Measurements from ENCODE around the gene TMEM135. TPM values are rescaled to one million over a fixed set of nuclear protein-coding genes. Genes with fewer than 3 reads are reported as not detected.

TMEM135 gene
- total RNA-seq, 4 donors from 2014 or later, result 7.9 to 38.7 (median 18.9) TPM

DNA sequence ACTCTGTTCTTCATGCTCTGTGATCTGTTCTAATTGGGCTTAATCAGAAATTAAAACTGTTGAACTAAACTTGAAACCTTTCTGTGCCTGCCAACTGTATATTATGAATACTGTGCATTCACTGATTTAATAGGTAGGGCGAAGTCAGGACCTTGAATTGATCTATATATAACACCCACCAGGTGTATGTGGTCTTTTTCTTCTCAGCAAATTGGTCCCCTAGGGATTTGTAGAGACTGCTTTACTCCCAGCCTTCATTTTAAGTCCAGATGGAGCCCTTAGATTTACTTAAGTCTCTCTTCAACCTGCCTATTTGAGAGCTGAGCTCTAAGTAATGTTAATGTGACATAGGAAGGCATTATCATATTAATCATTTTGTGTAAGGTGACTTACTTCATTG lies 257.5 kb downstream of the TMEM135 start:
- intact Hi-C loops (cut with DNase I; ENCODE audit: low total_unique reads), result no loop called here
- Histone ChIP-seq H3K4me1 (peaks cover 5 to 7% of the 10 kb centered on the region in 2 donors), H3K9me3 (no peaks in the 10 kb centered on the region), H3K27me3 (no peaks in the 10 kb centered on the region), H3K36me3 (no peaks in the 10 kb centered on the region), H3K27ac (no peak overlapping the region), H3K4me3 (no peak overlapping the region)
- in situ Hi-C loops (cut with MboI; ENCODE audit: low sequenced_read_pairs in 4 of 4), result loop anchor here in 2 of 4 donors (10.0 to 25.0 kb wide), 2 partner anchors 233 to 430 kb away; no protein-coding TSS in a partner anchor
- ATAC-seq (no peak), DNase-seq (no peak)
- TF ChIP-seq CTCF (IDR thresholded peaks at IDR 0.05 in 4 of 5, conservative IDR thresholded peaks at IDR 0.05 in 1 of 5) (no peak), POLR2A (IDR thresholded peaks at IDR 0.05) (no peak)

DNA sequence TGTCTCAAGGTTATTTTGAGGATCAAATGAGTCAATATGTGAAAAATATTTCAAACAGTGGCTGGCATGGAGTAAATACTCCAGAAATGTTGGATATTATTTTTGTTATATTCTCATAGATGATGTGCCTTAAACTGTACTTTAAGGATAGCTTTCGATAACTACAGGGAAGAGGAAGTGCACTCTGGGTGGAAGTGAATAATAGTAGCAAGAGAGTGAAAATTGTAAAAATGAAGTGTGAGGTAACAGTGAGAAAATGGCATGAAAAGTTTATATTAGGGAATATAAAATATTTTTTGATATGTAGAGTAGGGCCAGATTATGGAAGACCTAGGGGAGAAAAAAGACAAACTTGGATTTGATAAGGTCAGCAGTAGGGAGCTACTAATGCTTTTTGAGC lies 258.9 kb downstream of the TMEM135 start:
- in situ Hi-C loops (cut with MboI; ENCODE audit: low sequenced_read_pairs in 4 of 4) (loop anchor here in 2 of 4 donors (10.0 to 25.0 kb wide), 2 partner anchors 234 to 432 kb away; no protein-coding TSS in a partner anchor), intact Hi-C loops (cut with DNase I; ENCODE audit: low total_unique reads) (no loop called here)
- TF ChIP-seq CTCF (IDR thresholded peaks at IDR 0.05 in 4 of 5, conservative IDR thresholded peaks at IDR 0.05 in 1 of 5) (no peak), POLR2A (IDR thresholded peaks at IDR 0.05) (no peak)
- H3K4me1 ChIP-seq, result peaks cover 11 to 14% of the 10 kb centered on the region in 2 donors
- ATAC-seq (no peak), DNase-seq (no peak)
- H3K27ac ChIP-seq, result no peak overlapping the region
- no peaks in the 10 kb centered on the region for H3K27me3 ChIP-seq
- no peak overlapping the region for H3K4me3 ChIP-seq
- no peaks in the 10 kb centered on the region for H3K36me3 ChIP-seq
- no peaks in the 10 kb centered on the region for H3K9me3 ChIP-seq

DNA sequence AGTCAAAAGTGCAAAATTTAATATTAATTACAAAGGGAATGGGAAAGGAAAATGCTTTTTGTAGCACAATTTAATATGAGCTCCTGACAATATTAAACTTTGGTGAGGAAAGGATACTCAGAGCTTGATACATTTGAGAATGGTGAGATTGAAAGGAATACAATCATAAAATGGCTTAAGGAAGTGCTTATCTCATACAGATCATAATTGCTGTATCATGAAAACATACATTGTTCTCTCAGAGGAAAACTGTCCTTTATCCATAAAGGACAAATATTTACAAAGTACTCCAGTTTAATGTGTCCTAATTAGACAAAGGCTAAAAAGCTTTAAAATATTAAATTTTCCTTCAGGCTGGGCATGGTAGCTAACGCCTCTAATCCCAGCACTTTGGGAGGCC lies 260.4 kb downstream of the TMEM135 start:
- intact Hi-C loops (cut with DNase I; ENCODE audit: low total_unique reads) (no loop called here), in situ Hi-C loops (cut with MboI; ENCODE audit: low sequenced_read_pairs in 4 of 4) (loop anchor here in 2 of 4 donors (10.0 to 25.0 kb wide), 2 partner anchors 236 to 433 kb away; no protein-coding TSS in a partner anchor)
- ATAC-seq, result no peak

GRCh38 chr11:87299041-87299481 lies 261.3 kb downstream of the TMEM135 start:
- in situ Hi-C loops (cut with MboI; ENCODE audit: low sequenced_read_pairs in 4 of 4) (loop anchor here in 2 of 4 donors (10.0 to 25.0 kb wide), 2 partner anchors 237 to 434 kb away; no protein-coding TSS in a partner anchor), intact Hi-C loops (cut with DNase I; ENCODE audit: low total_unique reads) (no loop called here)
- ATAC-seq (no peak), DNase-seq (no peak)
- TF ChIP-seq POLR2A (IDR thresholded peaks at IDR 0.05) (no peak), CTCF (IDR thresholded peaks at IDR 0.05 in 4 of 5, conservative IDR thresholded peaks at IDR 0.05 in 1 of 5) (no peak)
- H3K27me3 ChIP-seq, result no peaks in the 10 kb centered on the region
- H3K27ac ChIP-seq, result no peak overlapping the region
- no peaks in the 10 kb centered on the region for H3K9me3 ChIP-seq
- no peak overlapping the region for H3K4me3 ChIP-seq
- H3K36me3 ChIP-seq, result no peaks in the 10 kb centered on the region
- peaks cover 11 to 20% of the 10 kb centered on the region in 2 donors for H3K4me1 ChIP-seq

More for the DNA sequence above, 260.4 kb downstream of the TMEM135 start:
- no peaks in the 10 kb centered on the region for H3K9me3 ChIP-seq
- no peaks in the 10 kb centered on the region for H3K36me3 ChIP-seq
- H3K27ac ChIP-seq, result no peak overlapping the region
- TF ChIP-seq CTCF (IDR thresholded peaks at IDR 0.05 in 4 of 5, conservative IDR thresholded peaks at IDR 0.05 in 1 of 5) (no peak), POLR2A (IDR thresholded peaks at IDR 0.05) (no peak)
- peaks cover 11 to 20% of the 10 kb centered on the region in 2 donors for H3K4me1 ChIP-seq
- no peak overlapping the region for H3K4me3 ChIP-seq
- H3K27me3 ChIP-seq, result no peaks in the 10 kb centered on the region
- no peak for DNase-seq

Data from gastrocnemius medialis (tissue), 4 donors.